H1 (cell line): ENCODE data around the gene A3GALT2. TPM values are rescaled to one million over a fixed set of nuclear protein-coding genes. Genes with fewer than 3 reads are reported as not detected.

Source experiments
- CHD7 ChIP-seq: fragments of 300-600 bp; sonication (generic); IDR thresholded peaks from 2 replicates; pipeline ENCODE4 v1.7.1; 2012; ENCODE audit warnings: low read length, moderate library complexity, mild to moderate bottlenecking, inconsistent platforms; ENCODE audit not compliant: insufficient replicate concordance
- CTBP2 ChIP-seq: IDR thresholded peaks from 2 replicates; pipeline ENCODE4 v1.7.0; 2011; ENCODE audit warnings: borderline replicate concordance, mild to moderate bottlenecking, moderate library complexity, mixed read lengths, low read length; ENCODE audit not compliant: insufficient read depth, insufficient read length
- EGR1 ChIP-seq: IDR thresholded peaks from 2 replicates; pipeline ENCODE4 v1.6.1; 2011; ENCODE audit warnings: low read depth, low read length, borderline replicate concordance
- TAF7 ChIP-seq: optimal IDR thresholded peaks from 2 replicates; pipeline ENCODE3; 2011; ENCODE audit warnings: low read depth, mild to moderate bottlenecking, inconsistent platforms, low read length, moderate library complexity, borderline replicate concordance
- TCF12 ChIP-seq: IDR thresholded peaks from 2 replicates; pipeline ENCODE4 v1.6.1; 2011; ENCODE audit warnings: low read depth, mild to moderate bottlenecking, low read length
- polyA plus RNA-seq, 7 experiments: library from polyadenylated mRNA; depleted of rRNA in 3 of 7; stranded (reverse) in 5 of 7; unstranded in 2 of 7; fragments of >200 nt in 5 of 7; fragments of 200-250 nt in 2 of 7; gene quantifications; 1 replicate in 5 of 7; 2 replicates in 1 of 7; 4 replicates in 1 of 7; pipeline versions ENCODE4 v1.2.1 to v1.2.3, GENCODE V29; 2011 to 2013; ENCODE audit warnings: missing spikeins in 2 of 7, mixed read lengths in 2 of 7
- total RNA-seq: library from RNA; stranded (reverse); fragmentation: NEBNext Ultra II Directional; extraction: Animal tissue kit (Norgen Biotek cat#: 25700); gene quantifications from 2 replicates; pipeline ENCODE4 v1.2.1, GENCODE V29; 2021

Gene A3GALT2
- total and polyA plus RNA-seq, 2 of the 8 experiments (the other 6 are each of a cell fraction or from before 2014, with no cell fraction given) = not detected

GRCh38 chr1:33366762-33367484 lies 46.0 kb upstream of the A3GALT2 start (continued):
- TF ChIP-seq CHD7 (no peak), EGR1 (no peak), CTBP2 (no peak), TCF12 (no peak), TAF7 (no peak)
